Measurements from ENCODE around the gene EXOC3L4.
"Not testable (repeated sequence)": the region's sequence is repeated elsewhere in the genome, so short reads cannot be mapped to it uniquely, and the experiment has no call there.

EXOC3L4 gene

DNA sequence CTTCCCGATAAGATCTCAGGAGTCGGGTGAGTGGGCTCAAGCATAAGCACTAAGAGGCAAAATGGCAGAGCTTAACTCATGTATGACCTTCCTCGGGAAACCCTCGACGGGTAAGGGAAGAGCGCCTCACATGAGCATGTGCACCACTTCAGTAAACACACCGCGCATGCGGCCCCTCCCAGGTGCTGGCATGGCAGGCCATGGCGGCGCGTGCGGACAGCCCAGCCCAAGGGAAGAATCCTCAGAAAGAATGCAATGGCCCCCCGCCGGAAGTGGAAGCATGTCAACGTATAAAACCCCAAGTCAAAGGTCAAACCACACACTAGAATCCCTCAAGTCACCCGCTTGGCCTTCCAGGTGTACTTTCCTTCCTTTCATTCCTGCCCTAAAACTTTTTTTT is 22.1 kb downstream of the EXOC3L4 start:
- no peak for DNase-seq (ENCODE audit: low read depth, low spot score)
- no peak overlapping the region for H3K4me3 ChIP-seq (ENCODE audit: low read depth, low read length)
- POLR2A ChIA-PET, result no interaction called here
- CTCF ChIA-PET, result interaction anchor here (6.3 kb wide), 1 partner anchor 11 kb away, joined by 79 read pairs; no protein-coding TSS in a partner anchor
- TF ChIP-seq CTCF (IDR thresholded peaks at IDR 0.05; ENCODE audit: insufficient read depth, low read length, missing control alignments), result no peak

GRCh38 chr14:103117499-103117898 is 23.0 kb downstream of the EXOC3L4 start:
- DNase-seq (ENCODE audit: low read depth, low spot score); H3K4me3 ChIP-seq (ENCODE audit: low read depth, low read length); POLR2A ChIA-PET: not testable (repeated sequence)
- CTCF ChIA-PET, result interaction anchor here (1.0 to 6.3 kb wide), 2 partner anchors 12 to 23 kb away, joined by 3 to 79 read pairs; no protein-coding TSS in a partner anchor

DNA sequence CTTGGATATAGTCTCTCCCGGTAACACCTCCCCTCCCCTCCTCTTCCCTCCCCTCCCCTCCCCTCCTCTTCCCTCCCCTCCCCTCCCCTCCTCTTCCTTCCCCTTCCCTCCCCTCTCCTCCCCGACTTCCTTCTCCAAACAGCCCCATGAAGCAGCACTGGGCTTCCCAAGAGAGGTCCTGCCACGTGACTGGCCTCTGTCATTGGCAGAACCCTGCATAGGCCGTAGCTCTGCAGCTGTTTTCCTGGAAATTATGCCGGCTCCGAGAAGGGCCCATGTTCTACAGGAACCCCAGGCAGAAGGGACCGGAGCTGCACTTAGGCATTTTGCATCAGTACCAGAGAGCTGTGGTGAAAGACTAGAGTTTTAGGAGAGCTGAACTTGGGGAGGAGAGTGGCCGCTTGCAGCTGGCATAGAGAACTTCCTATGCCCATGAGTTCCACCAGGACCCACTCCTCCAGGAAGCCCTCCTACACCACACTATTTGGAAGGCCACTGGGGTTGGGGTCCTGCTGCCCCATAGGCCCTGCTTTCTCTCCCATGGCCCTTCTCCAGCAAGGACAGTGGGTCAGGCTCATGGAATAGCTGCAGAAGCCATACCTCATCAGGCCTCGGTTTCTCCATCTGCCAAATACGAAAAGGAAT is 23.6 kb downstream of the EXOC3L4 start:
- no peak for TF ChIP-seq CTCF (IDR thresholded peaks at IDR 0.05; ENCODE audit: insufficient read depth, low read length, missing control alignments)
- no peak for DNase-seq (ENCODE audit: low read depth, low spot score)
- POLR2A ChIA-PET, result no interaction called here
- CTCF ChIA-PET, result interaction anchor here (0.9 to 6.3 kb wide), 4 partner anchors 9 to 67 kb away, joined by 3 to 79 read pairs (median 4); no protein-coding TSS in a partner anchor
- H3K4me3 ChIP-seq (ENCODE audit: low read depth, low read length), result no peak overlapping the region

DNA sequence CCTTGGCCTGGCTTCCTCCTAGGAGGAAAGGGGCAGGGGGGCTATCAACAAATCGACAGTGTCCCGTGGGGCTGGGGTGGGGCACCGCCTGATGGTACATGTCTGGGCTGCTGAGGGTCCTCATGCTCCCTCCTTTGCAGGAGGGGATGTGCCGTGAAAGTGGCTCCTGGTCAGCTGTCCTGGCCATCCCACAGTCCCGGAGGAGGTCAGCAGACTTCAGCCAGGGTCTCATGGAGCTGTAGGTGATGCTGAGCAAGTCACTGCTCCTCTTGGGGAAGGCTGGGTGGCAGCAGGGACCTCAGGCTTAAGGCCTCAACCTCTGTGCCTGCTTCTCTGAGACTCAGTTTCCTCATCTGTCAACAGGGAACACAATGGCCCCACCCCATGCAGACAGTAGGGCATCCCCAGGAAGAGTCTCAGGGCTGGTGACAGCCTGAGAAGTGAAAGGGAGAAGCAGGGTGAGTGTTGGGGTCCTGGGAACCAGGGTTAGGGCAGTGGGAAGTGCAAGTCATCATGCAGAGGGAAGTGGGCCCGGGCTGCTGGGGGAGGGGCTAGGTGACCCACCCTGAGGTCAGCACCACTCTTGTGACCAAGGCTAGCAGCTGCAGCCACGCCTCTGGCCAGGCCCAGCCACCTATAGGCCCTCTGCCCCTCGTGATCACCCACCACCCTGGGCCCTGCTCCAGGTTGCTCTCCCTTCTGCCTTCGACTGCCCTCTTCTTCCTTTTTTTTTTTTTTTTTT is 24.3 kb downstream of the EXOC3L4 start:
- POLR2A ChIA-PET, result no interaction called here
- H3K4me3 ChIP-seq (ENCODE audit: low read depth, low read length), result no peak overlapping the region
- CTCF ChIA-PET, result interaction anchor here (0.9 to 6.3 kb wide), 3 partner anchors 10 to 66 kb away, joined by 3 to 79 read pairs (median 6); no protein-coding TSS in a partner anchor
- no peak for DNase-seq (ENCODE audit: low read depth, low spot score)
- no peak for TF ChIP-seq CTCF (IDR thresholded peaks at IDR 0.05; ENCODE audit: insufficient read depth, low read length, missing control alignments)

DNA sequence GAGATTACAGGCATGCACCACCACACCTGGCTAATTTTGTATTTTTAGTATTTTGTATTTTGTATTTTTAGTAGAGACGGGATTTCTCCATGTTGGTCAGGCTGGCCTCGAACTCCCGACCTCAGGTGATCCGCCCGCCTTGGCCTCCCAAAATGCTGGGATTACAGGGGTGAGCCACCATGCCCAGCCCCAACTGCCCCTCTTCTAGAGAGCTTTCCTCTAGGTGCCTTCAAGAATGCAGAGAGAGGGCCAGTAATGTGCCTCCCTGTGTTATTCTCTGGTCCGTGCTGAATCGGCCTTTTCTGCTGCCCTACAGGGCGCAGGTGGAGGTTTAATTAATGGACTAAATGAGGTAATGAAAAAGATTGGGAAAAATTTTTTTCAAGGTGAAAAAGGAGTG is 25.0 kb downstream of the EXOC3L4 start:
- H3K4me3 ChIP-seq (ENCODE audit: low read depth, low read length); POLR2A ChIA-PET; DNase-seq (ENCODE audit: low read depth, low spot score): not testable (repeated sequence)
- CTCF ChIA-PET, result interaction anchor here (1.7 to 6.3 kb wide), 2 partner anchors 11 to 14 kb away, joined by 6 to 79 read pairs; no protein-coding TSS in a partner anchor

GRCh38 chr14:103121121-103121845 is 26.8 kb downstream of the EXOC3L4 start:
- DNase-seq (ENCODE audit: low read depth, low spot score), result no peak
- ChIA-PET CTCF (interaction anchor here (1.2 to 1.4 kb wide), 2 partner anchors 12 to 16 kb away, joined by 3 to 7 read pairs; no protein-coding TSS in a partner anchor), POLR2A (no interaction called here)
- no peak for TF ChIP-seq CTCF (IDR thresholded peaks at IDR 0.05; ENCODE audit: insufficient read depth, low read length, missing control alignments)
- no peak overlapping the region for H3K4me3 ChIP-seq (ENCODE audit: low read depth, low read length)

Measured in AG04449 (cell line).